Liver (tissue), 9 donors: ENCODE data around the gene UBR4. TPM values are rescaled to one million over a fixed set of nuclear protein-coding genes. Genes with fewer than 3 reads are reported as not detected.
A peak's percentile ranks its signal among the peaks of the same experiment; 100 is the strongest.

Source experiments
- DNase-seq: peaks from one replicate; pipeline ENCODE4 v3.0.0-alpha.2; 2017; ENCODE audit warnings: low spot score
- H3K27ac ChIP-seq, 2 donors: one replicate each; pipeline ENCODE4 v1.7.0; 2013; ENCODE audit warnings: inconsistent platforms in 2 of 2, low read length in 2 of 2, control low read depth in 1 of 2, low read depth in 1 of 2, mild to moderate bottlenecking in 1 of 2
- H3K27me3 ChIP-seq, 4 donors: one replicate each; pipeline versions ENCODE4 v1.6.1 to v1.7.0; 2013; ENCODE audit warnings: low read length in 3 of 4, inconsistent platforms in 1 of 4, mild to moderate bottlenecking in 1 of 4, moderate library complexity in 1 of 4; ENCODE audit not compliant: control insufficient read depth in 4 of 4, insufficient read depth in 4 of 4
- H3K36me3 ChIP-seq, 4 donors: one replicate each; pipeline versions ENCODE4 v1.6.1 to v1.7.0; 2013; ENCODE audit warnings: low read length in 3 of 4, mild to moderate bottlenecking in 3 of 4, low read depth in 1 of 4, moderate library complexity in 1 of 4; ENCODE audit not compliant: control insufficient read depth in 4 of 4, insufficient read depth in 3 of 4
- H3K4me1 ChIP-seq, 4 donors: one replicate each; pipeline versions ENCODE4 v1.6.1 to v1.7.0; 2013; ENCODE audit warnings: low read length in 3 of 4, mild to moderate bottlenecking in 3 of 4, moderate library complexity in 1 of 4; ENCODE audit not compliant: control insufficient read depth in 4 of 4, insufficient read depth in 4 of 4
- H3K4me3 ChIP-seq, 3 donors: one replicate each; pipeline versions ENCODE4 v1.6.1 to v1.7.0; 2013; ENCODE audit warnings: low read length in 3 of 3, control low read depth in 1 of 3, low read depth in 1 of 3, mild to moderate bottlenecking in 1 of 3
- H3K9ac ChIP-seq, 2 donors: one replicate each; pipeline ENCODE4 v1.7.0; 2013; ENCODE audit warnings: low read length in 2 of 2, mild to moderate bottlenecking in 2 of 2, moderate library complexity in 2 of 2, control low read depth in 1 of 2, low read depth in 1 of 2
- H3K9me3 ChIP-seq, 4 donors: one replicate each; pipeline versions ENCODE4 v1.6.1 to v1.7.0; 2013; ENCODE audit warnings: low read length in 3 of 4; ENCODE audit not compliant: control insufficient read depth in 4 of 4
- CTCF ChIP-seq: fragments of 150-350 bp; IDR thresholded peaks from 2 replicates; pipeline ENCODE4 v1.5.1; 2017; ENCODE audit warnings: improper control_type of control experiment, low read depth, low read length; ENCODE audit not compliant: missing input control
- FOXA1 ChIP-seq: IDR thresholded peaks from 2 replicates; pipeline ENCODE4 v1.6.1; 2016; ENCODE audit warnings: antibody characterized with exemption
- FOXA2 ChIP-seq: IDR thresholded peaks from 2 replicates; pipeline ENCODE4 v1.6.1; 2016; ENCODE audit warnings: antibody characterized with exemption
- GABPA ChIP-seq, 2 donors: IDR thresholded peaks in 1 of 2; conservative IDR thresholded peaks in 1 of 2; 2 replicates each; pipeline ENCODE4 v1.6.1; 2016; ENCODE audit warnings: antibody characterized with exemption in 2 of 2, mild to moderate bottlenecking in 1 of 2, moderate library complexity in 1 of 2
- HNF4A ChIP-seq, 2 donors: conservative IDR thresholded peaks; 2 replicates each; pipeline ENCODE4 v1.6.1; 2016; ENCODE audit warnings: antibody characterized with exemption in 2 of 2, mild to moderate bottlenecking in 2 of 2
- HNF4G ChIP-seq: IDR thresholded peaks from 2 replicates; pipeline ENCODE4 v1.6.1; 2016; ENCODE audit warnings: antibody characterized with exemption
- JUND ChIP-seq, 2 donors: IDR thresholded peaks; 2 replicates each; pipeline ENCODE4 v1.6.1; 2016; ENCODE audit warnings: antibody characterized with exemption in 2 of 2
- NR2F2 ChIP-seq: IDR thresholded peaks from 2 replicates; pipeline ENCODE4 v1.6.1; 2016; ENCODE audit warnings: antibody characterized with exemption
- RAD21 ChIP-seq, 2 donors: IDR thresholded peaks; 2 replicates each; pipeline ENCODE4 v1.6.1; 2016; ENCODE audit warnings: antibody characterized with exemption in 2 of 2, mild to moderate bottlenecking in 2 of 2
- REST ChIP-seq: IDR thresholded peaks from 2 replicates; pipeline ENCODE4 v1.6.1; 2016; ENCODE audit warnings: antibody characterized with exemption, mild to moderate bottlenecking
- RXRA ChIP-seq, 2 donors: IDR thresholded peaks; 2 replicates each; pipeline ENCODE4 v1.6.1; 2017 to 2018; ENCODE audit warnings: antibody characterized with exemption in 2 of 2, mild to moderate bottlenecking in 1 of 2
- SP1 ChIP-seq: IDR thresholded peaks from 2 replicates; pipeline ENCODE4 v1.6.1; 2018; ENCODE audit warnings: antibody characterized with exemption, mild to moderate bottlenecking
- TAF1 ChIP-seq: conservative IDR thresholded peaks from 2 replicates; pipeline ENCODE4 v1.6.1; 2016; ENCODE audit warnings: antibody characterized with exemption, mild to moderate bottlenecking
- YY1 ChIP-seq: IDR thresholded peaks from 2 replicates; pipeline ENCODE4 v1.6.1; 2016; ENCODE audit warnings: antibody characterized with exemption, mild to moderate bottlenecking
- WGBS: extraction: QIAGEN DNeasy Blood & Tissue Kit; methylation state at CpG from one replicate; pipeline ENCODE4 v1.1.7; 2013; 5-methylcytosine and 5-hydroxymethylcytosine counted together
- polyA plus RNA-seq, 2 donors: library from polyadenylated mRNA; stranded (reverse) in 1 of 2; unstranded in 1 of 2; fragments of 200-250 nt in 1 of 2; fragments of >200 nt in 1 of 2; fragmentation: Nextera tagmentation in 1 of 2; extraction: Ambion mirVana in 1 of 2; gene quantifications; one replicate each; pipeline versions ENCODE4 v1.2.1 to v1.2.3, GENCODE V29; 2013 to 2015
- total RNA-seq, 2 donors: library from RNA; depleted of rRNA; stranded (reverse); fragments of >200 nt; gene quantifications; one replicate each; pipeline ENCODE4 v1.2.3, GENCODE V29; 2014
- TF ChIP-seq, protein P1 (sequence below): IDR thresholded peaks from 2 replicates; pipeline ENCODE4 v1.6.1; 2016; ENCODE audit warnings: antibody characterized with exemption
- TF ChIP-seq, protein P2 (sequence below): IDR thresholded peaks from 2 replicates; pipeline ENCODE4 v1.6.1; 2016; ENCODE audit warnings: antibody characterized with exemption
- TF ChIP-seq, protein P3 (sequence below): IDR thresholded peaks from 2 replicates; pipeline ENCODE4 v1.6.1; 2016; ENCODE audit warnings: antibody characterized with exemption
- donor health status: healthy.
- donor health status: healthy.
- donor health status: healthy.
- donor health status: healthy.
- donor health status: healthy.

The UBR4 gene
- total and polyA plus RNA-seq, 4 donors = 45.4 to 156 (median 86.9) TPM

GRCh38 chr1:19035377-19036040 lies 174.6 kb downstream of the UBR4 start:
- peak overlapping the region; percentile 2 to 63 for H3K27ac ChIP-seq
- WGBS = 76% methylated on average over 7 of the region's 7 CpGs
- no peaks in the 10 kb centered on the region for H3K27me3 ChIP-seq
- DNase-seq = no peak
- no peak overlapping the region for H3K4me3 ChIP-seq
- H3K9me3 ChIP-seq = no peaks in the 10 kb centered on the region
- peaks cover 11 to 33% (median 22%) of the 10 kb centered on the region in 4 donors for H3K4me1 ChIP-seq
- H3K9ac ChIP-seq = no peak overlapping the region
- TF ChIP-seq FOXA1 (no peak), HNF4G (no peak), FOXA2 (no peak), JUND (IDR thresholded peaks at IDR 0.05) (no peak), HNF4A (conservative IDR thresholded peaks at IDR 0.05) (no peak), REST (no peak), YY1 (no peak), CTCF (no peak), RAD21 (IDR thresholded peaks at IDR 0.05) (no peak), RXRA (IDR thresholded peaks at IDR 0.05) (no peak), SP1 (no peak), TAF1 (no peak)
- TF ChIP-seq, protein P1, sequence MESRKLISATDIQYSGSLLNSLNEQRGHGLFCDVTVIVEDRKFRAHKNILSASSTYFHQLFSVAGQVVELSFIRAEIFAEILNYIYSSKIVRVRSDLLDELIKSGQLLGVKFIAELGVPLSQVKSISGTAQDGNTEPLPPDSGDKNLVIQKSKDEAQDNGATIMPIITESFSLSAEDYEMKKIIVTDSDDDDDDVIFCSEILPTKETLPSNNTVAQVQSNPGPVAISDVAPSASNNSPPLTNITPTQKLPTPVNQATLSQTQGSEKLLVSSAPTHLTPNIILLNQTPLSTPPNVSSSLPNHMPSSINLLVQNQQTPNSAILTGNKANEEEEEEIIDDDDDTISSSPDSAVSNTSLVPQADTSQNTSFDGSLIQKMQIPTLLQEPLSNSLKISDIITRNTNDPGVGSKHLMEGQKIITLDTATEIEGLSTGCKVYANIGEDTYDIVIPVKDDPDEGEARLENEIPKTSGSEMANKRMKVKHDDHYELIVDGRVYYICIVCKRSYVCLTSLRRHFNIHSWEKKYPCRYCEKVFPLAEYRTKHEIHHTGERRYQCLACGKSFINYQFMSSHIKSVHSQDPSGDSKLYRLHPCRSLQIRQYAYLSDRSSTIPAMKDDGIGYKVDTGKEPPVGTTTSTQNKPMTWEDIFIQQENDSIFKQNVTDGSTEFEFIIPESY = no peak
- no peaks in the 10 kb centered on the region for H3K36me3 ChIP-seq

DNA sequence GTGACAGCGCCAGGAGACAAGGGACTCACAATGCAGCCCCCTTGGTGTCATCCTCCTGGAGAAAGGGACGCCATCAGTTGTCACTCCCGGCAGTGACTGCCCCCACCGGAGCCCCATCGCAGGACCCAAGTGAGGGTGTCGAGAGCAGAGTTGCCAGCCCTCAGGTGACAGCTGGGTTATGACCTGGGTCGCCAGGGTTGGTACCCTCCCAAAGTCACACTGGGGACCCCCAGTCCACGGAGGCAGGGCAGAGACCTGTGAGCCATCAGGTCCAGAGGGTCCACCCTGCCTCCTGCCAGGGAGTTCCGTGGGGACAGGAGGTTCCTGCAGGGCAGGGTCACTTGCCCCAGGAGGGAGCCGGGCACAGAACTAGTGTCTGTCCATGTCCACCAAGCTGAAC lies 175.3 kb downstream of the UBR4 start:
- H3K27me3 ChIP-seq = no peaks in the 10 kb centered on the region
- DNase-seq = no peak
- WGBS = 88% methylated on average over 10 of the region's 10 CpGs
- no peaks in the 10 kb centered on the region for H3K36me3 ChIP-seq
- TF ChIP-seq, protein P2, sequence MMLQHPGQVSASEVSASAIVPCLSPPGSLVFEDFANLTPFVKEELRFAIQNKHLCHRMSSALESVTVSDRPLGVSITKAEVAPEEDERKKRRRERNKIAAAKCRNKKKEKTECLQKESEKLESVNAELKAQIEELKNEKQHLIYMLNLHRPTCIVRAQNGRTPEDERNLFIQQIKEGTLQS = no peak
- TF ChIP-seq SP1 (no peak), REST (no peak), FOXA2 (no peak), FOXA1 (no peak), CTCF (no peak), GABPA (IDR thresholded peaks at IDR 0.05 in 1 of 2, conservative IDR thresholded peaks at IDR 0.05 in 1 of 2) (no peak), TAF1 (no peak), HNF4G (no peak), RAD21 (IDR thresholded peaks at IDR 0.05) (no peak), NR2F2 (no peak), YY1 (no peak), JUND (IDR thresholded peaks at IDR 0.05) (no peak), HNF4A (conservative IDR thresholded peaks at IDR 0.05) (no peak), RXRA (IDR thresholded peaks at IDR 0.05) (no peak)
- TF ChIP-seq, protein P3, sequence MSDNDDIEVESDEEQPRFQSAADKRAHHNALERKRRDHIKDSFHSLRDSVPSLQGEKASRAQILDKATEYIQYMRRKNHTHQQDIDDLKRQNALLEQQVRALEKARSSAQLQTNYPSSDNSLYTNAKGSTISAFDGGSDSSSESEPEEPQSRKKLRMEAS = no peak
- no peak overlapping the region for H3K4me3 ChIP-seq
- no peak overlapping the region for H3K27ac ChIP-seq
- peaks cover 11 to 35% (median 23%) of the 10 kb centered on the region in 4 donors for H3K4me1 ChIP-seq
- no peak overlapping the region for H3K9ac ChIP-seq
- H3K9me3 ChIP-seq = no peaks in the 10 kb centered on the region
